Kidney (tissue), 14 donors: Measurements from ENCODE around the gene ACYP1. TPM values are rescaled to one million over a fixed set of nuclear protein-coding genes. Genes with fewer than 3 reads are reported as not detected.

Experiments
- DNase-seq, 5 donors: peaks; one replicate each; pipeline ENCODE4 v3.0.0-alpha.2; 2013 to 2020
- FAIRE-seq: peaks from 2 replicates; lab custom pipeline; 2012; peaks lifted over from hg19 to GRCh38; lab: Jason Lieb, UNC
- H3K27ac ChIP-seq, 2 donors: one replicate each; pipeline ENCODE4 v1.7.0; 2013; ENCODE audit warnings: low read depth in 2 of 2, low read length in 2 of 2, inconsistent platforms in 1 of 2
- H3K27me3 ChIP-seq: one replicate; pipeline ENCODE4 v1.7.1; 2013; ENCODE audit warnings: low read length, inconsistent platforms; ENCODE audit not compliant: control insufficient read depth, insufficient read depth
- H3K36me3 ChIP-seq, 3 donors: one replicate each; pipeline versions ENCODE4 v1.7.0 to v1.7.1; 2013; ENCODE audit warnings: low read length in 3 of 3, control low read depth in 1 of 3, inconsistent platforms in 1 of 3; ENCODE audit not compliant: insufficient read depth in 3 of 3, control insufficient read depth in 2 of 3
- H3K4me1 ChIP-seq, 3 donors: one replicate each; pipeline versions ENCODE4 v1.7.0 to v1.7.1; 2013; ENCODE audit warnings: low read length in 3 of 3, inconsistent platforms in 1 of 3, low read depth in 1 of 3; ENCODE audit not compliant: control insufficient read depth in 2 of 3, insufficient read depth in 2 of 3
- H3K4me3 ChIP-seq, 3 donors: one replicate each; pipeline versions ENCODE4 v1.7.0 to v1.8.1; 2013; ENCODE audit warnings: low read length in 3 of 3, control low read depth in 1 of 3, inconsistent platforms in 1 of 3
- H3K9ac ChIP-seq, 3 donors: one replicate each; pipeline versions ENCODE4 v1.7.0 to v1.7.1; 2013; ENCODE audit warnings: low read length in 3 of 3, control low read depth in 1 of 3, inconsistent platforms in 1 of 3
- H3K9me3 ChIP-seq, 3 donors: one replicate each; pipeline versions ENCODE4 v1.7.0 to v1.7.1; 2013; ENCODE audit warnings: low read length in 3 of 3, control low read depth in 1 of 3, inconsistent platforms in 1 of 3; ENCODE audit not compliant: control insufficient read depth in 2 of 3, insufficient read depth in 1 of 3
- CTCF ChIP-seq: IDR thresholded peaks from 3 replicates; pipeline ENCODE4 v1.5.1; 2012; ENCODE audit warnings: mild to moderate bottlenecking, moderate library complexity, borderline replicate concordance; ENCODE audit not compliant: insufficient read depth; ENCODE audit errors: extremely low read depth
- intact Hi-C: fragments of 100-400 bp; cut with DNase I; formaldehyde crosslinking; loops from one replicate; pipeline ENCODE4 v1.11.1; 2022
- polyA plus RNA-seq: library from polyadenylated mRNA; stranded (reverse); fragments of 350-450 nt; fragmentation: Illumina TruSeq; extraction: RNeasy Lipid Tissue Mini Kit (QIAGEN cat#74804); gene quantifications from one replicate; pipeline ENCODE4 v1.2.3, GENCODE V29; 2014; ENCODE audit warnings: low read depth, low replicate concordance; ENCODE audit not compliant: insufficient read depth
- total RNA-seq: library from RNA; stranded (reverse); fragmentation: NEBNext Ultra II Directional; extraction: Animal tissue kit (Norgen Biotek cat#: 25700); gene quantifications from one replicate; pipeline ENCODE4 v1.2.1, GENCODE V29; 2021
- donor health status: control.
- donor health status: control.
- donor health status: control.
- donor health status: control.
- donor health status: control.
- donor health status: DM: yes; HTN: yes; CAD: no.
- donor health status: Normal renal cell carcinoma (clear cell type).

The ACYP1 gene
- total and polyA plus RNA-seq, 2 donors from 2014 or later, result 16.8 to 20.6 TPM

- no peaks in the 10 kb centered on the region for H3K9me3 ChIP-seq
- FAIRE-seq (no peak), DNase-seq (peak in 1 of 5 donors; percentile 25)
- H3K9ac ChIP-seq, result no peak overlapping the region
- no peaks in the 10 kb centered on the region for H3K27me3 ChIP-seq
- peaks cover 0 to 7% (median 4%) of the 10 kb centered on the region in 3 donors for H3K4me1 ChIP-seq
- no peak overlapping the region for H3K27ac ChIP-seq
- no peak for TF ChIP-seq CTCF
- no peaks in the 10 kb centered on the region for H3K36me3 ChIP-seq
- H3K4me3 ChIP-seq, result no peak overlapping the region
- intact Hi-C loops, result no loop called here
Observed at GRCh38 chr14:75059642-75060041, 4.2 kb downstream of the ACYP1 start.

- no peak overlapping the region for H3K27ac ChIP-seq
- no peak overlapping the region for H3K9ac ChIP-seq
- peaks cover 0 to 3% (median under 1%) of the 10 kb centered on the region in 3 donors for H3K4me1 ChIP-seq
- no peaks in the 10 kb centered on the region for H3K36me3 ChIP-seq
- intact Hi-C loops, result no loop called here
- FAIRE-seq (no peak), DNase-seq (no peak)
- no peak for TF ChIP-seq CTCF
- no peak overlapping the region for H3K4me3 ChIP-seq
- H3K27me3 ChIP-seq, result no peaks in the 10 kb centered on the region
- no peaks in the 10 kb centered on the region for H3K9me3 ChIP-seq
Observed at GRCh38 chr14:75054421-75054820, 9.4 kb downstream of the ACYP1 start.

GRCh38 chr14:75053396-75054291 lies 10.2 kb downstream of the ACYP1 start:
- Histone ChIP-seq H3K4me1 (peaks cover 0 to 5% (median 3%) of the 10 kb centered on the region in 3 donors), H3K9ac (no peak overlapping the region), H3K9me3 (no peaks in the 10 kb centered on the region), H3K4me3 (no peak overlapping the region), H3K36me3 (no peaks in the 10 kb centered on the region), H3K27ac (no peak overlapping the region), H3K27me3 (no peaks in the 10 kb centered on the region)
- intact Hi-C loops, result no loop called here
- FAIRE-seq (no peak), DNase-seq (peak in 1 of 5 donors; percentile 11)
- no peak for TF ChIP-seq CTCF
